Psoas muscle (tissue), 8 donors: Measurements from ENCODE around the gene SLAMF6. TPM values are rescaled to one million over a fixed set of nuclear protein-coding genes. Genes with fewer than 3 reads are reported as not detected.

Experiments used
- ATAC-seq, 4 donors: fragments of 200-7000 bp; cut with Tn5 transposase; one replicate each; pipeline ENCODE4 v1.9.1; 2020; ENCODE audit warnings: moderate library complexity in 3 of 4, mild to moderate bottlenecking in 2 of 4
- DNase-seq, 2 donors: peaks; one replicate each; pipeline ENCODE4 v3.0.0-alpha.2; 2020
- H3K27ac ChIP-seq: fragments of 200-600 bp; one replicate; pipeline ENCODE4 v1.8.0; 2022
- H3K27me3 ChIP-seq, 3 donors: fragments of 200-600 bp in 1 of 3; one replicate each; pipeline versions ENCODE4 v1.6.1 to v1.8.0; 2013 to 2022; ENCODE audit warnings: low read length in 2 of 3, mild to moderate bottlenecking in 2 of 3, moderate library complexity in 1 of 3; ENCODE audit not compliant: insufficient read depth in 3 of 3
- H3K36me3 ChIP-seq, 2 donors: fragments of 200-600 bp in 1 of 2; one replicate each; pipeline versions ENCODE4 v1.6.1 to v1.8.0; 2013 to 2022; ENCODE audit warnings: low read depth in 1 of 2, mild to moderate bottlenecking in 1 of 2, moderate library complexity in 1 of 2; ENCODE audit not compliant: insufficient read depth in 1 of 2
- H3K4me1 ChIP-seq: fragments of 200-600 bp; one replicate; pipeline ENCODE4 v1.8.0; 2022
- H3K4me3 ChIP-seq: fragments of 200-600 bp; one replicate; pipeline ENCODE4 v1.8.0; 2022; ENCODE audit warnings: mild to moderate bottlenecking
- H3K9me3 ChIP-seq: fragments of 200-600 bp; one replicate; pipeline ENCODE4 v1.8.0; 2022
- CTCF ChIP-seq: fragments of 200-600 bp; IDR thresholded peaks from one replicate; pipeline ENCODE4 v1.8.0; 2022; ENCODE audit warnings: antibody characterized with exemption
- WGBS, 3 donors: extraction: QIAGEN DNeasy Blood & Tissue Kit; methylation state at CpG; one replicate each; pipeline versions ENCODE4 v1.1.6 to v1.1.7; 2013; 5-methylcytosine and 5-hydroxymethylcytosine counted together
- intact Hi-C, 2 donors: fragments of 100-400 bp; cut with DNase I; formaldehyde crosslinking; loops; one replicate each; pipeline versions ENCODE4 v1.11.0 to v1.14.2; 2022
- polyA plus RNA-seq, 3 donors: library from polyadenylated mRNA; stranded (reverse); fragments of 200-250 nt; gene quantifications; one replicate each; pipeline ENCODE4 v1.2.3, GENCODE V29; 2013
- total RNA-seq, 4 donors: library from RNA; stranded (reverse); fragmentation: NEBNext Ultra II Directional in 2 of 4; extraction: Animal tissue kit (Norgen Biotek cat#: 25700) in 2 of 4; gene quantifications; one replicate each; pipeline versions ENCODE4 v1.2.1 to v1.2.4, GENCODE V29; 2021 to 2023
- donor health status: healthy with polysubstance abuse.
- donor health status: DM: no; HTN: no; CAD: no; lungs with moderate emphysema.
- donor health status: Bipolar disorder and iron deficiency.
- donor health status: healthy.
- donor health status: DM: yes; HTN: yes; CAD: no.
- donor health status: DM: no; HTN: no; CAD: no.
- donor health status: DM: no; HTN: no; CAD: no.
- donor health status: DM: yes; HTN: yes; CAD: no.

Gene SLAMF6
- total and polyA plus RNA-seq, 7 donors, result 0.08 to 0.34 (median 0.19) TPM; not detected in 1

DNA sequence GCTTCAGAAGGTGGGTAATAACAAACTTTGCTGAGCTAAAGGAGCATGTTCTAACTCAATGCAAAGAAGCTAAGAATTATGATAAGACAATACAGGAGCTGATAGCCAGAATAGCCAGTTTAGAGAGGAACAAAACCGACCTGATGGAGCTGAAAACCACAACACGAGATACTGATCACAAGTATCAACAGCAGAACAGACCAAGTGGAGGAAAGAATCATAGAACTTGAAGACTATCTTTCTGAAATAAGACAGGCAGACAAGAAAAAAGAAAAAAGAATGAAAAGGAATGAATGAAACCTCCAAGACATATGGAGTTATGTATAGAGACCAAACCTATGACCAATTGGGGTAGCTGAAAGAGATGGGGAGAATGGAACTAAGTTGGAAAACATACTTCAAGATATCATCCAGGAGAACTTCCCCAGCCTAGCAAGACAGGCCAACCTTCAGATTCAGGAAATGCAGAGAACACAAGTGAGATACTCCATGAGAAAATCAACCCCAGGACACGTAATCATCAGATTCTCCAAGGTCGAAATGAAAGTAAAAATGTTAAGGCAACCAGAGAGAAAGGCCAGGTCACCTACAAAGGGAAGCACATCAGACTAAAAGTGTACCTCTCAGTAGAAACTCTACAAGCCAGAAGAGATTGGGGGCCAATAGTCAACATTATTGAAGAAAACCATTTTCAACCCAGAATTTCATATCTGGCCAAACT, 35.8 kb upstream of the SLAMF6 start:
- WGBS, 3 donors, result 68 to 77% (median 75%) methylated on average over 4 of the region's 4 CpGs
- no peak for ATAC-seq
- Histone ChIP-seq H3K27ac (no peak overlapping the region), H3K9me3 (peaks cover 8% of the 10 kb centered on the region), H3K27me3 (peaks cover 0 to 2% (median 0%) of the 10 kb centered on the region in 3 donors), H3K4me3 (no peak overlapping the region), H3K36me3 (no peaks in the 10 kb centered on the region), H3K4me1 (no peaks in the 10 kb centered on the region)
- DNase-seq, result no peak
- intact Hi-C loops, result no loop called here
- no peak for TF ChIP-seq CTCF

- Histone ChIP-seq H3K36me3 (no peaks in the 10 kb centered on the region), H3K27me3 (peaks cover 0 to 2% (median 0%) of the 10 kb centered on the region in 3 donors), H3K9me3 (no peaks in the 10 kb centered on the region), H3K4me3 (no peak overlapping the region), H3K27ac (no peak overlapping the region), H3K4me1 (no peaks in the 10 kb centered on the region)
- 54 to 59% (median 54%) methylated on average over 4 of the region's 4 CpGs for WGBS, 3 donors
- ATAC-seq (no peak), DNase-seq (no peak)
- intact Hi-C loops, result no loop called here
- TF ChIP-seq CTCF, result no peak
Measured at GRCh38 chr1:160553778-160554177, 30.7 kb upstream of the SLAMF6 start.

- no peaks in the 10 kb centered on the region for H3K9me3 ChIP-seq
- DNase-seq, result no peak
- no peak for ATAC-seq
- no peaks in the 10 kb centered on the region for H3K4me1 ChIP-seq
- no peaks in the 10 kb centered on the region for H3K36me3 ChIP-seq
- no peak overlapping the region for H3K27ac ChIP-seq
- TF ChIP-seq CTCF, result no peak
- H3K4me3 ChIP-seq, result no peak overlapping the region
- intact Hi-C loops, result no loop called here
- WGBS, 3 donors, result 68 to 76% (median 73%) methylated on average over 2 of the region's 2 CpGs
- H3K27me3 ChIP-seq, result peaks cover 0 to 2% (median 0%) of the 10 kb centered on the region in 3 donors
Measured at GRCh38 chr1:160552425-160552824, 29.4 kb upstream of the SLAMF6 start.

GRCh38 chr1:160550572-160551034, 27.5 kb upstream of the SLAMF6 start:
- Histone ChIP-seq H3K4me1 (no peaks in the 10 kb centered on the region), H3K36me3 (no peaks in the 10 kb centered on the region), H3K27ac (no peak overlapping the region), H3K4me3 (no peak overlapping the region), H3K9me3 (no peaks in the 10 kb centered on the region), H3K27me3 (no peaks in the 10 kb centered on the region)
- DNase-seq (no peak), ATAC-seq (no peak)
- no peak for TF ChIP-seq CTCF
- intact Hi-C loops, result no loop called here
- 54 to 66% (median 61%) methylated on average over 6 of the region's 6 CpGs for WGBS, 3 donors

DNA sequence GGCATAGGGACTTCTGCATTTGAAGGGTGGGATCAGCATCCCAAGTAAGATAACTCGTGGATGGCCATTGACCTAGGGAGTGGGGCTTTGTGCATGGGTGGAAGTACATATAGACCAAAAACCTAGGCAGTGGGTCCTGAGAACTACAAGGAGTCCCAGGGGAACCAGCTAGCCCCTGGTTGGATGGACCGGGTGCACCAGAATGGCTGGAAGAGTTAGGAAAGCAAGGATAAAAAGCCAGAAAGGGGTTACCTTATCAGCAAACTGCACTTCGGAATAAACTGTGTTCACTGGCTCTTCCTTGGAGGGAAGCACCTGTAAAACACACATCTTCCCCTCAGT, 26.6 kb upstream of the SLAMF6 start:
- 78 to 86% (median 81%) methylated on average over 3 of the region's 3 CpGs for WGBS, 3 donors
- intact Hi-C loops, result no loop called here
- DNase-seq (no peak), ATAC-seq (no peak)
- no peaks in the 10 kb centered on the region for H3K4me1 ChIP-seq
- H3K36me3 ChIP-seq, result no peaks in the 10 kb centered on the region
- no peaks in the 10 kb centered on the region for H3K9me3 ChIP-seq
- no peak for TF ChIP-seq CTCF
- H3K4me3 ChIP-seq, result no peak overlapping the region
- no peaks in the 10 kb centered on the region for H3K27me3 ChIP-seq
- no peak overlapping the region for H3K27ac ChIP-seq
